A549 treated with CORT108297 at 1 μM for 4 hours (cell line): Measurements from ENCODE around the gene FLOT1. TPM values are rescaled to one million over a fixed set of nuclear protein-coding genes. Genes with fewer than 3 reads are reported as not detected.

ENCODE experiments used
- total RNA-seq: library from RNA; stranded (reverse); fragments of 200-300 nt; extraction: Qiagen RNA extraction; gene quantifications from 5 replicates; pipeline ENCODE4 v1.2.3, GENCODE V29; 2022

FLOT1 gene, protein sequence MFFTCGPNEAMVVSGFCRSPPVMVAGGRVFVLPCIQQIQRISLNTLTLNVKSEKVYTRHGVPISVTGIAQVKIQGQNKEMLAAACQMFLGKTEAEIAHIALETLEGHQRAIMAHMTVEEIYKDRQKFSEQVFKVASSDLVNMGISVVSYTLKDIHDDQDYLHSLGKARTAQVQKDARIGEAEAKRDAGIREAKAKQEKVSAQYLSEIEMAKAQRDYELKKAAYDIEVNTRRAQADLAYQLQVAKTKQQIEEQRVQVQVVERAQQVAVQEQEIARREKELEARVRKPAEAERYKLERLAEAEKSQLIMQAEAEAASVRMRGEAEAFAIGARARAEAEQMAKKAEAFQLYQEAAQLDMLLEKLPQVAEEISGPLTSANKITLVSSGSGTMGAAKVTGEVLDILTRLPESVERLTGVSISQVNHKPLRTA
- 81.9 to 102 TPM (median 96.8 TPM) in 5 replicates for total RNA-seq

DNA sequence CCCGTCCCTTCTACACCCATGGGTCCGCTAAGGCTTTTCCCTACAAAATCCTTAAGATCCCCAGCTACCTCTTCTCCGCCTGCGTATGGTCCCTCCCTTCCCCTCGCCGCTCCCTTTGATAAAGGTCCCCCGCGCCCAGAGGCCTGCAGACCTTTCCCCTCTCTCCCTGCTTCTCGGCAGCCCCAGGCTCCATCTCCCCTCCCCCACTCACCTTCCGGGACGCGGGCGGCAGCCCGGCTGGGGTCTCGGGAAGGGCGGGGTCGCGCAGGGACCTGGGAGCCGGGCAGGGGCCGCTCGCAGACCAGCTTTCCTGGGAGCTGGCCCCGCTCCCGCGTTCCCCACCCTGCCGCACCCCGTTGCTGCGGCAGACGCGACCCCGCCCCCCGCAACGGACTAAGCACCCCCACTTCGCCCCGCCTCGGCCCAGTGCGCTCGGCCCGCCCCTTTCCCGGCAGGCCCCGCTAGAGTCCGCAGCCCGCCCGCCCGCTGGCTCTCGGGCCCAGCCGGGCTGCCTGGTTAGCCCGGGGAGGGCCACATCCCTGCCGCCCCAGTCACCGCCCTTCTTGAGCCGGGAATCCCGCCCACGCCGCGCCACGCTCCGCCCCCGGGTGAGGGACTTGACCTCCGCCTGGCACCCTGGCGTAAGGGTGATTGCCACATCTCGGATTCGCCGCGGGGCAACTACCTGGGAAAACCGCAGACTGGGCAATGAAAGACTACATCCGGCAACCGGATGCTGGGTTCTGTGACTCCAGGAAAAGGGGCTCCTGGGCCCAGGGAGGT is at the start of gene FLOT1:
Gene FLOT1, minus strand, starts transcription at position 372 of the 783 bp plus-strand sequence. CDS start 498 bp downstream, outside the sequence.

DNA sequence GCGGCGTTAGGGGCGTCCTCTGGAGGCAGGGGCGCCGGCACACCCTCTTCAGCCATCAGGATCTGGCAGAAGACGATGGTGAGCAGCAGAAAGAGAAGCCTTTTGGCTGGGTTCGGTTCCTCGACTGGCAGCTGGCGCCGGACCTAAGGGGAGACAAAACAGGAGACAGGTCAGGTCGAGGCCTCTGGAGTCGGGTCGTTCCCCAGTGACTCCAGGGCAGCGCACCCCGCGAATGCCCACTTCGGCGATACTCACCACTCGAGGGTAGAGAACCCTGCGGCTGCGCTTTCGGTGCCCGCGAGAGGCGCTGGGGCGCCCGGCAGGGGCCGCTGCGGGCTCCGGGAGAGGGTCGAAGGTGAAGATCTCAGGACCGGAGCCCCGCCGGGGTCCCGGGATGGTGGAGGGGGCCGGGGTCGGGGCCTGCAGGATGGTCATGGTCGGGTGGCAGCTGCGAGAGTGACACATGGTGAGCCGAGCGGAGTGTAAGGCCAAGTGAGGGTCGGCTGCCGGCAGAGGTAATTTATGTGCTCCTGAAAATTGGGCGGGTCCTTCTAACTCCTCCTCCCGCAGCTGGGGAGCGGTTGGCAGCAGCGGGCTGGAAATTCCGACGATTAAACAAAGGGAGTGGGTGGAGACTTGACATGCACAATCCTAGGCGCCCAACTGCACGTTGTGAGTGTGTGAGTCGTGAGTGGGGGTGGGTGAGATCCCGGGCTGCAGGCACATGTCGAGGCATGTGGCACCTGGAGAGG is 1.7 kb upstream of the FLOT1 start, which contains the start of gene IER3:
Gene IER3, minus strand, starts transcription at position 494 of the 752 bp plus-strand sequence. Its CDS starts 29 bp downstream, at position 465.

DNA sequence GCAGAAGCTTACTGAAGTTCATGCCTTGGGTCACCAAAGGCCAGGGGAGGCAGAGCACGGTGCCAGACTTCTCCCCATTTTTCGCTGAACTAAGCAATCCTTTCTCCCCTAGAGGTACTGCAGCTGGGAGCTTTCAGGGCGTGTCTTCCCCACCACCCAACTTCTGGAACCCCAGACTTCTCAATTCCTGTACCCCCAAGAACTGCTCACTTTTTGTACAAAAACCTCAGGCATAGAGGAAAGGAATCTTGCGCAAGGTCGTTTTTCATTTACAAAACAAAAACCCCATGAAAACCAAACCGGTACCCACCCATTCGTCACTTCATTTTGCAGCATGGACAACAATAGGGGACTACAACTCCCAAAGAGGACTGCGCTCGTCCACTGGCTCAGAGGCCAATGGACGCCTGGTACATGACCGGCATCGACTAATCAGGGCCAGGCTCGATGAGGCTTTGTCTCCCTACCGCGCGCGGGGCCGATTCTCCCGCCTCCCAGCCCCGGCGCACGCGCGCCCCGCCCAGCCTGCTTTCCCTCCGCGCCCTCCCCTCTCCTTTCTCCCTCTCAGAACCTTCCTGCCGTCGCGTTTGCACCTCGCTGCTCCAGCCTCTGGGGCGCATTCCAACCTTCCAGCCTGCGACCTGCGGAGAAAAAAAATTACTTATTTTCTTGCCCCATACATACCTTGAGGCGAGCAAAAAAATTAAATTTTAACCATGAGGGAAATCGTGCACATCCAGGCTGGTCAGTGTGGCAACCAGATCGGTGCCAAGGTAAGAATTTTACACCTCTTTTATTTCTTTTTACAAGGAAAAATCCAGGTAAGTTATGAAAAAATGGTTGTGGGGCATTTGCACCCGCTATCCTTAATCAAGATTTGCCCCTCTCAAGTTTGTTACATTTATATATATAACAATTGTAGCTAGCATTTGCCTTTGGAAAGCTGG is 22.4 kb downstream of the FLOT1 start, which contains the start of gene TUBB:
Gene TUBB, plus strand, starts transcription at position 562 of the 947 bp plus-strand sequence. Its CDS starts 155 bp downstream, at position 717.

DNA sequence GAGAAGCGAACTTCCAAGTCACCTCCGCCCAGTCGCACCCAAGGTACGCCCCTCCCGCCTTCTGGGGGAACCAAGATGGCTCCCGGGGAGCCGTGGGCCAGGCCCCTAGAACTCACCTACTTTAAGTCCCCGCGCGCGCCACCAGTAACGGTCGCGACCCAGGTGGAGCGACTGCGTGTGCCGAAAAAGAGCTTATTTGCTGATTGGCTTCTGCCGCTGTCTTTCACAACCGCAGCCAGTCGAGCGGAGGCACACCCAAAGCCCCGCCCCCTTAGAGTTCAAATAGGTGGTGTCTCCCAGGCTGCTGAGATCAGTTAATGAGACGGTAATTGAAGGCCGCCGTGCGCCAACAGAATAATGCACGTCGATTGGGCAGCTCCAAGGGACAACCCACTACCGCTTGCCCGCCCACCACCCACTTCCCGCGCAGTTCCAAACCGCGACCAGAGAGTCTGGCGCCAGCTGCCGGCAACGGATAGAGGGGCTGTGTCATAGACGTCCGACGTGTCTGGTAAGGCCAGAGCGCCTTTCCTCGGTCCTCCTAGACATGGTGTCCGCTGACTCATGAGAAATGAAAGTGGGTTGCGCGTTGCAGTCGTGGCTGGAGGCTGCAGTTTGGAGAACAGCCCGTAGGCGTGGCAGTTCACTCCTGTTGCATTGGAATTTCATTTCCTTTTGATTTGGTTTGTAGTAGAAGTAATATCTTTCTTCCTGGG is 25.2 kb downstream of the FLOT1 start, which contains the start of gene MDC1:
Gene MDC1, minus strand, starts transcription at position 153 of the 716 bp plus-strand sequence. CDS start 2,106 bp downstream, outside the sequence.

DNA sequence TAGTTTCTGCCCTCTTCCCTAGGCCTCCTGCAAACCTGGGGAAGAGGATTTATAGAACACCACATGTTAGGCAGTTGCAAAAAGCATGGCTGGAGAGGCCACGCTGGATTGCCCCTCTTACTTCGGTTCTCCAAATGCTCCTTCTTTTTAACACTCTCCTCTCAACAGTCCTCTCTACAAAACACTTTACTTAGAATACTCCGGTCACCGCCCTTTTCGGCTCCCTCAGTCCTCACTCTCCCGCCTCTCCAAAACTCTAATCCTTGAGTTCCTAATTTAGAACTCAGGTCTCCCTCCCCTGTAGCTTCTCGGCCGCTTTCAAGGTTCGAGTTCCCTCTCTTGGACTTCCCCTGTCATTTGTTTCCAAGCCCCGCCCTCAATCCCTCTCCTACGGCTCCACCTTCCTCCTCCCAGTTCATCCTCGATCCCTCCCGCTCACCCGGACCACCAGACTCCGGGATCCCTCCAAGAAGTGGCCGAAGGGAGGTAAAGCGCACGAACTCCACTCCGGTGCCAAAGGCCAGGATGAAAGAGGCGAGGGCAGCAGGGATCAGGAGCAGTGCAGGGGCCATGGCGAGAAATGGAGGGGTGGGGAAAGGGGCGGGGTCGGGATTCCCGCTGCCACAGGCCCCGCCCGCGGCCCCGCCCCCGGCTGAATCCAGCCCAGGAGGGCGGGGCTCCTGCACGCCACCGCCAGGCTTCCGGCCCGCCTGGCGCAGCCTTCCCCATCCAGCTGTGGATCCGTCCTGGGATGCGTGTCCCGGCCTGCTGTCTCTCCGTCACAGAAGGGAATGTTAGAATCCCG is 51.9 kb downstream of the FLOT1 start, which contains the start of gene NRM:
Gene NRM, minus strand, starts transcription at position 582 of the 805 bp plus-strand sequence. Its CDS starts 10 bp downstream, at position 572.

DNA sequence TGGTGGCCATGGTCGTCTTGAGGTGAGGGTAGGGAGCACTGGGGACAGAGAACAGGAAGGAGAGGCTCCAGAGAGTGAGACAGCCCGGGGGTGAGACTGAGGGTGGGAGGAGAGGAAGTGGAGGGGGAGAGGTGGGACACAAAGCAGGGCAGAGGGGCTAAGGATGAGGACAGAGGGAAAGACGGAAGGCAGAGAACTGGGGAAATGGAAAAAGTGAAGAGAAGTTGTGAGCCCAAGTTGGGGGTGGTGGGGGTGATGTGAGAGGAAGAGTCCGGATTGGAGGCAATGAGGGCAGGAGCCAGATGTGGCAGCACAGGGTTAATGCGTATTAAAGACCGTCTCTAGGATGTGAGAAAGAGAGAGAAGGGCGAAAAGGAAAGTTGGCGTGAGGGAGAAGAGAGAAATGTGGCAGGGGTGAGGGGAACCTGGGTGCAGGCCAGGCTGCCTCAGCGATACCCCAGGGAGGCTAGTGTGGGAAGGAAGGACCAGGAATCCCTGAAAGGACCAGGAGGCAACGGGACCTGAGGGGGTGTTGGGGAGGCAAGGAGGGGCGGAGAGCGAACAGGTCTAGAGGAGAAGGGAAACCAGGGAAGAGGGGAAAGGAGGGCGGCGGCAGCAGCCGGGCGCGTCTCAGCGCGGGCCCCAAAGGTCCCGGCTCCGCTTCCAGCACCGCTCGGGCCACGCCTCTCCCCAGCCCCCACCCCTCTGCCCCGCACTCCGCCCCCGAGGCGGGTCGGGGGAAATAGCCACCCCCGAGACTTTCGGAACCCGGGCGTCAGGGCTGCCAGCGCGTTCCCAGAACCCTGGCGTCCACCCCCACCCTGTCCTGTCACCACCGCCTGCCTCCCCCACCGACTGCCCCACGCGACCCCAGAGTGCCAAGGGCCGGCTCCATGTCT is 56.2 kb downstream of the FLOT1 start, which contains the start of gene PPP1R18:
Gene PPP1R18, minus strand, starts transcription at position 637 of the 899 bp plus-strand sequence. Its CDS starts 627 bp downstream, at position 10.

Other genes with a start within 250 kb of the FLOT1 start
- 28.4 to 36.7 TPM (median 33.9 TPM) in 5 replicates for gene GNL1, start 186.2 kb downstream of the FLOT1 start, total RNA-seq
- 14.5 to 17.3 TPM (median 16.5 TPM) in 5 replicates for gene PRR3, start 185.4 kb downstream of the FLOT1 start, total RNA-seq
- 50.4 to 58.2 TPM (median 52.3 TPM) in 5 replicates for gene ABCF1, start 171.2 kb downstream of the FLOT1 start, total RNA-seq
- 26.3 to 47.1 TPM (median 29.0 TPM) in 5 replicates for gene PPP1R10, start 125.4 kb downstream of the FLOT1 start, total RNA-seq
- gene MRPS18B, start 124.8 kb downstream of the FLOT1 start, total RNA-seq: 71.4 to 116 TPM (median 73.6 TPM) in 5 replicates
- 4.5 to 5.9 TPM (median 5.6 TPM) in 5 replicates for gene ATAT1, start 115.8 kb downstream of the FLOT1 start, total RNA-seq
- gene C6orf136, start 95.6 kb downstream of the FLOT1 start, total RNA-seq: 10.2 to 14.6 TPM (median 13.1 TPM) in 5 replicates
- gene DHX16, start 69.7 kb downstream of the FLOT1 start, total RNA-seq: 26.3 to 30.5 TPM (median 28.5 TPM) in 5 replicates
- 39.8 to 48.8 TPM (median 45.5 TPM) in 5 replicates for gene PPP1R18, start 56.0 kb downstream of the FLOT1 start, total RNA-seq
- 20.0 to 29.7 TPM (median 29.0 TPM) in 5 replicates for gene NRM, start 51.7 kb downstream of the FLOT1 start, total RNA-seq
- 16.6 to 24.7 TPM (median 18.4 TPM) in 5 replicates for gene MDC1, start 25.4 kb downstream of the FLOT1 start, total RNA-seq
- gene TUBB, start 22.3 kb downstream of the FLOT1 start, total RNA-seq: 792 to 978 TPM (median 919 TPM) in 5 replicates
- 97.9 to 167 TPM (median 130 TPM) in 5 replicates for gene IER3, start 1.9 kb upstream of the FLOT1 start, total RNA-seq
- gene DDR1, start 141.8 kb upstream of the FLOT1 start, total RNA-seq: 41.3 to 63.5 TPM (median 55.9 TPM) in 5 replicates
- 18.6 to 23.2 TPM (median 20.0 TPM) in 5 replicates for gene GTF2H4, start 165.5 kb upstream of the FLOT1 start, total RNA-seq
- gene VARS2, start 171.6 kb upstream of the FLOT1 start, total RNA-seq: 10.8 to 14.3 TPM (median 13.2 TPM) in 5 replicates
- gene SFTA2, start 189.5 kb upstream of the FLOT1 start, total RNA-seq: not detected in 5 replicates
- 0.02 to 0.06 TPM (median 0.05 TPM) in 5 replicates for gene MUCL3, start 198.3 kb upstream of the FLOT1 start, total RNA-seq
- not detected in 5 replicates for gene MUC21, start 241.0 kb upstream of the FLOT1 start, total RNA-seq